Measurements from ENCODE around the gene CUL5.

Gene CUL5

DNA sequence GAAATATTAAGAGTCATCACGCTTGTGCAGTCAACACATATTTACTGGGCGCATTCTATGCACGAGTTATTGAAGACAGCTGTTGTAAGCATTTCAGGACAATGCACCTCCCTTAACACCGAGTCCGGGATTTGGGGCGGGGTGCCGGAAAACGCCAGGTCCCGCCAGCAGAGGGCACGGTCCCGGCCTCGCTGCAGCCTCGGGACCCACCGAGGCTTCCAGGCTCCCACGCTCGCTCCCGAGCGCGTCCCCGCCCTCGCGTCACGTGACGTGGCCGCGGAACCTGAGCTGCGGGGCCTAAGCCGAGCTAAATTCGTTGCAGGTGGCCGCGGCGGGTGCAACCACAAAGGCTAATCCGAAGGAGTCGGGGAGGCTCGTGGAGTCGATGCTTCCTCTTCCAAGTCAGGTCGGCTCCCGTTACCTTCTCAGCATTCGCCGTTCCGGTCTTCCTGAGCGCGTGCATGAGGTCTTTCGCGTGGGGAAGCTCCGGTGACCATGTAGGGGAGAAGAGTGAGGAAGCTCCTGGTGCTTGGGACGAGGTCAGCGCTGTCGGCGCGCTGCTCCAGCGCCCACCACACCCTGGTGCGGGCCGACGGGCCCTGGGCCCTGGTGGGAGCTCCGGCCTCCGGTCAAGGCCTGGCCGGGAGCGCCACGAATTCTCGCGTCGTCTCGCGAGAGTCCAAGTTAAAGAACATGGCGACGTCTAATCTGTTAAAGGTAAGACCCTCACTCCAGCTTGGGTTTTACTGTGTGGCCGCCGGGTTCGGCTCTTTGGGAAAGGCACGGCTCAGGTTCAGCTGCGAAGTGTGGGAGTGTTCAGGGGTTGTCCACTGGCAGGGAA lies at the start of gene CUL5:
Gene CUL5, plus strand, starts transcription at position 243 of the 841 bp plus-strand sequence. Its CDS starts 451 bp downstream, at position 694.
- TF ChIP-seq, protein P1, sequence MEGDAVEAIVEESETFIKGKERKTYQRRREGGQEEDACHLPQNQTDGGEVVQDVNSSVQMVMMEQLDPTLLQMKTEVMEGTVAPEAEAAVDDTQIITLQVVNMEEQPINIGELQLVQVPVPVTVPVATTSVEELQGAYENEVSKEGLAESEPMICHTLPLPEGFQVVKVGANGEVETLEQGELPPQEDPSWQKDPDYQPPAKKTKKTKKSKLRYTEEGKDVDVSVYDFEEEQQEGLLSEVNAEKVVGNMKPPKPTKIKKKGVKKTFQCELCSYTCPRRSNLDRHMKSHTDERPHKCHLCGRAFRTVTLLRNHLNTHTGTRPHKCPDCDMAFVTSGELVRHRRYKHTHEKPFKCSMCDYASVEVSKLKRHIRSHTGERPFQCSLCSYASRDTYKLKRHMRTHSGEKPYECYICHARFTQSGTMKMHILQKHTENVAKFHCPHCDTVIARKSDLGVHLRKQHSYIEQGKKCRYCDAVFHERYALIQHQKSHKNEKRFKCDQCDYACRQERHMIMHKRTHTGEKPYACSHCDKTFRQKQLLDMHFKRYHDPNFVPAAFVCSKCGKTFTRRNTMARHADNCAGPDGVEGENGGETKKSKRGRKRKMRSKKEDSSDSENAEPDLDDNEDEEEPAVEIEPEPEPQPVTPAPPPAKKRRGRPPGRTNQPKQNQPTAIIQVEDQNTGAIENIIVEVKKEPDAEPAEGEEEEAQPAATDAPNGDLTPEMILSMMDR (IDR thresholded peaks at IDR 0.05), result peak; percentile 52
- H3K36me3 ChIP-seq, result no peaks in the 10 kb centered on the region
- H3K4me1 ChIP-seq (ENCODE audit: control insufficient read depth in 1 of 2, insufficient read depth in 1 of 2, low read depth in 1 of 2, low read length in 1 of 2), result peaks cover 18 to 19% of the 10 kb centered on the region in 2 experiments
- peak within 1 kb of the TSS; percentile 96 to 99 for H3K4me3 ChIP-seq (ENCODE audit: low read depth in 1 of 2, low read length in 1 of 2)
- no peaks in the 10 kb centered on the region for H3K9me3 ChIP-seq
- no peaks in the 10 kb centered on the region for H3K27me3 ChIP-seq
- H3K27ac ChIP-seq, result peak within 1 kb of the TSS; percentile 87

DNA sequence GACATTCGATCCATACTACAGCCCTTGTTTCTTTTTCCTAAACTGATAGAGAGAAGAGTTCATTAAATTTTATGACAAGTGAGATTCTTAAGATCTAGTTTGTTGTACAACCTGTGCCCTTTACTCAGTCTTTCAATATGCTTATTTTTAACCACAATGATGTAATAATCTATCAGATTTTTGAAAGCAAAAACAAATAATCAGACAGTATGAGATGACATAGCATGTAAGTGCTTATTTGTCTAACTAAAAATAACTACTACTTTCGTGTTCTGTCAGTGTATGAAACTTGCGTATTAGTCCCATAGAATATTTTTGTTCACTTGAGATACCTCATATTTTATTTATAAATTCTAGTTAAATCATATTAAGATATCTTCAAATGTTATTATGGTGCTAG lies 47.2 kb upstream of the CUL5 start:
- Histone ChIP-seq H3K4me3 (ENCODE audit: low read depth in 1 of 2, low read length in 1 of 2) (no peak overlapping the region), H3K9me3 (no peaks in the 10 kb centered on the region), H3K4me1 (ENCODE audit: control insufficient read depth in 1 of 2, insufficient read depth in 1 of 2, low read depth in 1 of 2, low read length in 1 of 2) (no peaks in the 10 kb centered on the region), H3K27me3 (no peaks in the 10 kb centered on the region), H3K27ac (no peak overlapping the region), H3K36me3 (no peaks in the 10 kb centered on the region)
- TF ChIP-seq, protein P1 (IDR thresholded peaks at IDR 0.05), result no peak

DNA sequence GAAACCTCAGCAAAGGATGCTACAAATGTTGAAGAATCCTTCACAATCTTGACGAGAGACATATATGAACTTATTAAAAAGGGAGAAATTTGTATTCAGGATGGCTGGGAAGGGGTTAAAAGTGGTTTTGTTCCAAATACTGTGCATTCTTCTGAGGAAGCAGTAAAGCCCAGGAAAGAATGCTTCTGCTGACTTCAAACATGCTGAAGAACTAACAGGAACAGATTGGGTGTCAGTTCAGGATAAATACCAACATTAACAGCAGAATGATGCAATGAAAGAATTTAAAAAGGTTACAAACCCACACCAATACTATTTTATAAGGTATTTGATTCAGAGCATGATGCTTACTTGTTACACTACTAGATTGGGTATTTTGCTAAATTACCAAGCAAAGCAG lies 46.5 kb upstream of the CUL5 start:
- Histone ChIP-seq H3K9me3 (no peaks in the 10 kb centered on the region), H3K27me3 (no peaks in the 10 kb centered on the region), H3K4me1 (ENCODE audit: control insufficient read depth in 1 of 2, insufficient read depth in 1 of 2, low read depth in 1 of 2, low read length in 1 of 2) (no peaks in the 10 kb centered on the region), H3K36me3 (no peaks in the 10 kb centered on the region), H3K27ac (no peak overlapping the region), H3K4me3 (ENCODE audit: low read depth in 1 of 2, low read length in 1 of 2) (no peak overlapping the region)
- TF ChIP-seq, protein P1 (IDR thresholded peaks at IDR 0.05), result no peak

DNA sequence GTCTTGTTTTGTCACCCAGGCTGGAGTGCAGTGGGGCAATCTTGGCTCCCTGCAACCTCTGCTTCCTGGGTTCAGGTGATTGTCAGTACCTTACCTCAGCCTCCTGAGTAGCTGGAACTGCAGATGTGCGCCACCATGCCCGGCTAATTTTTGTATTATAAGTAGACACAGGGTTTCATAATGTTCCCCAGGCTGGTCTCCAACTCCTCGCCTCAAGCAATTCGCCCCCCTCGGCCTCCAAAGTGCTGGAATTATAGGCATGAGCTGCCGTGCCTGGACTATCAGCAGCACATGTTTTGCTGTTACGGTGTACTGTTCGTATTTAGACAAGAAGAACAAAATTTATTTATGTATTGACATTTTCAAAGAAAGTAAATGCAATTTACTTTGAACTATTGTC lies 45.6 kb upstream of the CUL5 start:
- Histone ChIP-seq H3K36me3 (no peaks in the 10 kb centered on the region), H3K27me3 (no peaks in the 10 kb centered on the region)
- TF ChIP-seq, protein P1 (IDR thresholded peaks at IDR 0.05), result no peak

DNA sequence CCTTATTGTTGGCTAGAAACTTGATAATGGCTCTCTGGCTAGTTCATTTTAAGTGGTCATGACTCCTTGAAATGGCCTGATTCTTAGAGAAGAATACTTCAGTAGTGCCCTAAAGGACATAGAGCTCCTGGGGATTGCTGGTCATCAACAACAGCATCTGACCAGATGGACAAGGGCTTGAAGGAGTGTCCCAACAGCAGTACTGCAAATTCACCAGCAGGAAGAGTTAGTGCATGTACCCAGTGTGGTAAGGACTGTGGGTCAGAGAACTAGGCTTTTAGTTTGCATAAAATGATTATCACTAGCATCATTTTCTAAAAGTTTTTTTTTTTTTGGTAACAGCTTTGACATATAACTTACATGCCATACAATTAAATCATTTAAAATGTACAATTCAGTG lies 39.5 kb upstream of the CUL5 start:
- Histone ChIP-seq H3K9me3 (no peaks in the 10 kb centered on the region), H3K27ac (no peak overlapping the region), H3K4me3 (ENCODE audit: low read depth in 1 of 2, low read length in 1 of 2) (no peak overlapping the region), H3K4me1 (ENCODE audit: control insufficient read depth in 1 of 2, insufficient read depth in 1 of 2, low read depth in 1 of 2, low read length in 1 of 2) (no peaks in the 10 kb centered on the region), H3K36me3 (no peaks in the 10 kb centered on the region), H3K27me3 (no peaks in the 10 kb centered on the region)
- TF ChIP-seq, protein P1 (IDR thresholded peaks at IDR 0.05), result no peak

More for the DNA sequence above, 45.6 kb upstream of the CUL5 start:
- no peak overlapping the region for H3K4me3 ChIP-seq (ENCODE audit: low read depth in 1 of 2, low read length in 1 of 2)
- H3K9me3 ChIP-seq, result no peaks in the 10 kb centered on the region
- H3K27ac ChIP-seq, result no peak overlapping the region
- H3K4me1 ChIP-seq (ENCODE audit: control insufficient read depth in 1 of 2, insufficient read depth in 1 of 2, low read depth in 1 of 2, low read length in 1 of 2), result no peaks in the 10 kb centered on the region
